Measurements from ENCODE around the gene MPPED1.

DNA sequence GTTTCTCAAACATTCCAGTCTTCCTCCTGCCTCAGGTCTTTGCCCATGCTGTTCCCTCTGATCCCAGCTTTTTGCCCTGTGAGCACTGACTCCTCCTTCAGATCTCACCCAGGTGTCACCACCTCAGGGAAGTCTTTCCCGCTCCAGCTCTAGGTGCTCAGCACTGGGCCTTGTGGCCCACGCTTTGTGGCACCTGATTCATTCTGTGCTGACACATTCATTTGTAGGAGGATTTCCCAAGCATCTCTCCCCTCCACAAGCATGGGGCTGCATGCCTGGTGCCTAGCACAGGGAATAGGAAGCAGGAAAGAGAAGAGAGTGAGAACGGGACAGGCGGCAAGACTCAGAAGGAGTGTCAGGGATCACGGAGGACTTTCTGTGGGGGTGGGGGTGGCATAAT, 17.6 kb downstream of the MPPED1 start:
- TF ChIP-seq, protein P1, sequence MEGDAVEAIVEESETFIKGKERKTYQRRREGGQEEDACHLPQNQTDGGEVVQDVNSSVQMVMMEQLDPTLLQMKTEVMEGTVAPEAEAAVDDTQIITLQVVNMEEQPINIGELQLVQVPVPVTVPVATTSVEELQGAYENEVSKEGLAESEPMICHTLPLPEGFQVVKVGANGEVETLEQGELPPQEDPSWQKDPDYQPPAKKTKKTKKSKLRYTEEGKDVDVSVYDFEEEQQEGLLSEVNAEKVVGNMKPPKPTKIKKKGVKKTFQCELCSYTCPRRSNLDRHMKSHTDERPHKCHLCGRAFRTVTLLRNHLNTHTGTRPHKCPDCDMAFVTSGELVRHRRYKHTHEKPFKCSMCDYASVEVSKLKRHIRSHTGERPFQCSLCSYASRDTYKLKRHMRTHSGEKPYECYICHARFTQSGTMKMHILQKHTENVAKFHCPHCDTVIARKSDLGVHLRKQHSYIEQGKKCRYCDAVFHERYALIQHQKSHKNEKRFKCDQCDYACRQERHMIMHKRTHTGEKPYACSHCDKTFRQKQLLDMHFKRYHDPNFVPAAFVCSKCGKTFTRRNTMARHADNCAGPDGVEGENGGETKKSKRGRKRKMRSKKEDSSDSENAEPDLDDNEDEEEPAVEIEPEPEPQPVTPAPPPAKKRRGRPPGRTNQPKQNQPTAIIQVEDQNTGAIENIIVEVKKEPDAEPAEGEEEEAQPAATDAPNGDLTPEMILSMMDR (conservative IDR thresholded peaks at IDR 0.05; ENCODE audit: low read depth, low read length) = no peak
- TF ChIP-seq EZH2 (IDR thresholded peaks at IDR 0.05; ENCODE audit: borderline replicate concordance, low read depth, low read length, poor library complexity, severe bottlenecking) = no peak

Measured in A673 (cell line).